Skeletal muscle cell (primary cell): ENCODE results near the gene AARS2.
A peak's percentile ranks its signal among the peaks of the same experiment; 100 is the strongest.

ENCODE experiments used
- DNase-seq: peaks from one replicate; pipeline ENCODE4 v3.0.0-alpha.2; 2010; ENCODE audit warnings: low read depth
- H3K4me3 ChIP-seq: 2 replicates; pipeline ENCODE4 v1.5.1; 2011; ENCODE audit warnings: low read depth, mild to moderate bottlenecking, control low read depth, low read length, moderate library complexity

Gene AARS2

GRCh38 chr6:44284867-44285266 is 28.3 kb downstream of the AARS2 start:
- no peak overlapping the region for H3K4me3 ChIP-seq
- no peak for DNase-seq

GRCh38 chr6:44284121-44284520 is 29.0 kb downstream of the AARS2 start:
- H3K4me3 ChIP-seq = no peak overlapping the region
- no peak for DNase-seq

- no peak for DNase-seq
- no peak overlapping the region for H3K4me3 ChIP-seq
These were observed 34.1 kb downstream of the AARS2 start for GRCh38 chr6:44278774-44279697.

GRCh38 chr6:44278315-44278714 is 34.8 kb downstream of the AARS2 start:
- DNase-seq = no peak

GRCh38 chr6:44277763-44278162 is 35.4 kb downstream of the AARS2 start:
- H3K4me3 ChIP-seq = no peak overlapping the region
- no peak for DNase-seq

More at GRCh38 chr6:44278315-44278714, 34.8 kb downstream of the AARS2 start:
- H3K4me3 ChIP-seq = no peak overlapping the region

- H3K4me3 ChIP-seq = no peak overlapping the region
- no peak for DNase-seq
These were observed 36.2 kb downstream of the AARS2 start for GRCh38 chr6:44276667-44277640.

- H3K4me3 ChIP-seq = peak overlapping the region; percentile 20
- DNase-seq = no peak
These were observed 37.1 kb downstream of the AARS2 start for GRCh38 chr6:44275749-44276648.

- DNase-seq = no peak
- H3K4me3 ChIP-seq = no peak overlapping the region
These were observed 37.8 kb downstream of the AARS2 start for GRCh38 chr6:44275271-44275748.

GRCh38 chr6:44273617-44274016 is 39.5 kb downstream of the AARS2 start:
- no peak for DNase-seq
- H3K4me3 ChIP-seq = no peak overlapping the region

- no peak for DNase-seq
- H3K4me3 ChIP-seq = no peak overlapping the region
These were observed 40.1 kb downstream of the AARS2 start for GRCh38 chr6:44272999-44273566.

GRCh38 chr6:44272529-44272928 is 40.6 kb downstream of the AARS2 start:
- H3K4me3 ChIP-seq = no peak overlapping the region
- no peak for DNase-seq

- no peak for DNase-seq
- H3K4me3 ChIP-seq = no peak overlapping the region
These were observed 41.2 kb downstream of the AARS2 start for GRCh38 chr6:44271914-44272313.

- no peak for DNase-seq
- H3K4me3 ChIP-seq = no peak overlapping the region
These were observed 41.8 kb downstream of the AARS2 start for GRCh38 chr6:44271406-44271723.

GRCh38 chr6:44270526-44271405 is 42.4 kb downstream of the AARS2 start:
- DNase-seq = no peak
- peak overlapping the region; percentile 33 for H3K4me3 ChIP-seq

- peak within 1 kb of the TSS; percentile 33 for H3K4me3 ChIP-seq
- no peak for DNase-seq
These were observed 43.1 kb downstream of the AARS2 start, which contains the start of gene TMEM151B for GRCh38 chr6:44269921-44270525. Gene TMEM151B (plus strand): TSS chr6:44270450. CDS start chr6:44270743, 293 bp downstream.

- H3K4me3 ChIP-seq = no peak overlapping the region
- DNase-seq = no peak
These were observed 43.8 kb downstream of the AARS2 start for GRCh38 chr6:44269178-44269920.
